HG03108 (cell line): Measurements from ENCODE around the gene ZNF311.

Experiments
- ATAC-seq: cut with Tn5 transposase; IDR thresholded peaks from one replicate; pipeline ENCODE4 v1.9.1; 2021; ENCODE audit warnings: moderate library complexity; ENCODE audit not compliant: unreplicated experiment

The ZNF311 gene

GRCh38 chr6:29005183-29005885 is at the start of gene ZNF311:
Gene ZNF311, minus strand, starts transcription at chr6:29005315. Its CDS starts 1,361 bp downstream, at chr6:29003954.
- no peak for ATAC-seq

GRCh38 chr6:29051680-29052079 is 46.6 kb upstream of the ZNF311 start:
- no peak for ATAC-seq

- no peak for ATAC-seq
Measured at GRCh38 chr6:29045075-29045474, 40.0 kb upstream of the ZNF311 start, which contains the start of gene OR2W1. Gene OR2W1, minus strand, starts transcription at chr6:29045175. Its CDS starts 0 bp downstream, at chr6:29045175.

GRCh38 chr6:29035951-29036350 is 30.8 kb upstream of the ZNF311 start:
- ATAC-seq = no peak

DNA sequence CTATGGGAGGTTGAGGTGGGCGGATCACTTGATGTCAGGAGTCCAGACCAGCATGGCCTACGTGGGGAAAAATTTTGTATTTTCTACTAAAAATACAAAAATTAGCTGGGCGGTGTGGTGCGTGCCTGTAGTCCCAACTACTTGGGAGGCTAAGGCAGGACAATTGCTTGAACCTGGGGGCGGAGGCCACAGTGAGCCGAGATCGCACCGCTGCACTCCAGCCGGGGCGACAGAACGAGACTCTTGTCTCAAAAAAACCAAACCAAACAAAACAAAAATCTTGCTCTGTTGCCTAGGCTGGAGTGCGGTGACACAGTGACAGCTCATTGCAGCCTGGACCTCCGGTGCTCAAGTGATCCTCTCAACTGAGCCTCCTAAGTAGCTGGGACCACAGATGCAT is 23.7 kb upstream of the ZNF311 start:
- ATAC-seq = no peak

DNA sequence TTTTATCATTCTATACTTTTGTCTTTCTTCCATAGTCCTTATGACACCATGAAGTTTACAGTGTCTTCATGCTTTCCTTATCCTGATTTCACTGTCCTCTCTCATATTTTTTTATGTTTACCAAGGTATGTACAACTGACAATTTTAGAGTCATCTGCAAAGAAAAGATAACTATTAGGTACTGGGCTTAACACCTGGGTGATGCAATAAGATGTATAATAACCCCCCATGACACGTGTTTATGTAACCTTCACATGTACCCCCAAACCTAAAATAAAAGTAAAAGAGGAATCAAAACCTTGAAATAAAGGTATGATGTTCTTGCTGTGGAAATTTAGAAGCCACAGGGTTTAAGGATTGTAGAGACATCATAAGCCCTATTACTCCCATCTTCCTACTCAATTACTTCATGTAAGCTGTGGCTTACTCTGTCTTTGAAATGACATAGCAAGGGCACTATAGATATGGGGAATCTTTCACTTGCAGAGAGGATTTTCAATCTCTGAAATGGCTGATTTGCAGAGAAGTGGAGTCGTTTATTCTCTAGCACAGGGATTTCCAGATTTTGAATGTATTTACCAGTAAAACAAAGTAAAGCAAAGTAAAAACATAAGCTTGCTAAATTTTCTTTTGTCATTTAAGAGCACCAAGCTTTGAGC is 20.9 kb upstream of the ZNF311 start:
- ATAC-seq = no peak

- ATAC-seq = no peak
Measured at GRCh38 chr6:29021434-29021833, 16.3 kb upstream of the ZNF311 start.

GRCh38 chr6:29019629-29020028 is 14.5 kb upstream of the ZNF311 start:
- ATAC-seq = no peak

- no peak for ATAC-seq
Measured at GRCh38 chr6:29017428-29017802, 12.3 kb upstream of the ZNF311 start.

GRCh38 chr6:29016559-29017427 is 11.7 kb upstream of the ZNF311 start:
- peak; percentile 80 for ATAC-seq

GRCh38 chr6:29014729-29015608 is 9.9 kb upstream of the ZNF311 start:
- no peak for ATAC-seq

DNA sequence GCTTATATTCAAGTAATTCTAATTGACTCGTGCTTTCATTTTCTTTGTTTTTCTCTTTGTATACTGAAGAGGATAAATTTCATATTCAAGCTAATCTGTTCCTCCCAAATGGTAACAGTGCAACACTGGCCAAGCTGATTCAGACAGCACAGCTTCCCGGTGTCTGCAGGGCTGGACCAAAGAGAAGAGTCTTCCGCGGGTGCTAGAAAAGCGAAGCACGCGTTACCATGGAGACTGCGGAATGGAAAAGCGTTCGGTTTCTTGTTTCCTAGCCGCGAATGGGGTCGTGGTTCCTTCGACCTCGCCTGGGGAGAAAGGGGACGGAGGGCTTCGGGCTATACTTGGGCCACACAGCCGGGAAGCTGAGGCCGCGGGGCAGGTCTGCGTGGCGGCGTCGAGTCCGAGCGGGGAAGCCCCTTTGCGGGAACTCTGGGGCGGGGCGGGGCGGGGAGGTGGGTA is 6.2 kb upstream of the ZNF311 start:
- ATAC-seq = no peak

- no peak for ATAC-seq
Measured at GRCh38 chr6:29009358-29009757, 4.2 kb upstream of the ZNF311 start.

GRCh38 chr6:29008089-29008488 is 3.0 kb upstream of the ZNF311 start:
- no peak for ATAC-seq

- ATAC-seq = no peak
Measured at GRCh38 chr6:28996844-28997510, 8.1 kb downstream of the ZNF311 start.

GRCh38 chr6:28995093-28995650 is 9.9 kb downstream of the ZNF311 start:
- no peak for ATAC-seq

DNA sequence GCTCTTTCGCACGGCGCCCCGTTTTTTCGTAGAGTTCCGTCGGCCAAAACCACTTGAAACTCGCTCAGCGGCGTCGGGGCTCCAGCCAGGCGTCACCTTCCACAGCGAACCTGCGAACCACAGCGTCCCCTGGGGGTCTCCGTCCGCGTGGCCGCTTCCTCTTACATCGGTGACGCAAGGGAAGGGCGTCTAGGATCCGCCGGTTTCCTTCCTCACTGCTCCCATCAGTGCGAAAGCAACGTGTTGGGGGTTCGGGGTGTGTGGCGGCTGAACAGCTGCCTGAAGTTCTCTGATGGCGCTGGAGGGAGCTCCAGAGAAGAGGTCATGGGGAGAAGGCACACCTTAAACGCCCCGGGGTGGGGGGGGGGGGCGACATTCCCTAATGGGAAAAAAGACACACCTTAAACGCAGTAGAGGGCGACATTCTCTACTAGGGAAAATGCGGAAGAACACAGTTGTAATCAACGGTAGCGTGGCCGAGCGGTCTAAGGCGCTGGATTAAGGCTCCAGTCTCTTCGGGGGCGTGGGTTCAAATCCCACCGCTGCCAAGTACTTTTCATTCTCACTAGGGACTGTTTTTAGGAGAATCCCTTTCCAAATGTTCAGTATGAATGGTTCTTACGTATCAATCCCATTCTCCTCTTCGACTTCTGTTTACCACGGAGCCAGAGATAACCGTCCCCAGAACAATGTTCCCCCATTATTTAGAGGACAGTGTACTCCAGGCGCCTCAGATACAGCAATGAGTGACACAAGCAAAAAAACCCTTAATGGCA is 16.4 kb downstream of the ZNF311 start:
- no peak for ATAC-seq

- ATAC-seq = no peak
Measured at GRCh38 chr6:28985462-28986164, 19.5 kb downstream of the ZNF311 start.
